NCI-H187 (cell line): Measurements from ENCODE around the gene COL24A1.
"Not testable (repeated sequence)": the region's sequence is repeated elsewhere in the genome, so short reads cannot be mapped to it uniquely, and the experiment has no call there.

Experiments
- DNase-seq, 2 experiments: peaks; one replicate each; lab custom pipeline; 2025; lab: John Stamatoyannopoulos, UW

COL24A1 gene

DNA sequence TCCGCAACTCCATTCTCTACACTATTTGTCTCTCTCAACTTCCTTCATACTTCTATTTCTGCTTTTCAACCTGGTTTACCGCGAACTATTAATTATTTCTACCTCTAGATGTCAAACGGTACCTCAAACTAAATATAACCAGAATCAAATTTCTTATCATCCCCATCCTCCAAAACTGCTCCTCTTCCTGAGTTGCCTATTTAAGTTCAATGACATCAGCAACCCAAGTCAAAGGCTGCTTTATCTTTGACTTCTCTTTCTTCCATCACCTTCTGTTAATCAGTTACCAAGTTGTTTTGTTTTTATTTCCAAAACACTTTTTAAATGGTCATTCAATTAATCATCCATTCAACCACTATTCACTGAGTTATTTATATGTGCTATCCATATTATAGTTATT is 171.9 kb downstream of the COL24A1 start:
- DNase-seq: no peak

DNA sequence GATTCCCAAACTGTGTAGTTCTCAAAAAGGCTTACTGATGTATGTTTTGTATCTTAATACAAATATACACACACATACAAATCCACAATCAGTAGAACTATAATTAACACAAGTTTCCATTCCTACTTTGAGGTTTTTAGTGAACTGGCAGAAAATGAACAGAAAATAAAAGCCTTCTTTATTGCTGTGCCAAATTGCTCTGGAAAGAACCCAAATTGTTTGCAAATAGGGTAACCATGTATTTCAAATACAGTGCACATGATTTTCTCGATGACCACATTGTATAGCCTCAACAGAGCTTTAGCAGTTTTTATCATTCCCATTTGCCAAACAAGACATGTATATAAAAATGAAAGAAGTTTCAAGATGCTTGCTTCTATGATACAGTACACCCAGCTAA is 173.3 kb downstream of the COL24A1 start:
- no peak for DNase-seq

DNA sequence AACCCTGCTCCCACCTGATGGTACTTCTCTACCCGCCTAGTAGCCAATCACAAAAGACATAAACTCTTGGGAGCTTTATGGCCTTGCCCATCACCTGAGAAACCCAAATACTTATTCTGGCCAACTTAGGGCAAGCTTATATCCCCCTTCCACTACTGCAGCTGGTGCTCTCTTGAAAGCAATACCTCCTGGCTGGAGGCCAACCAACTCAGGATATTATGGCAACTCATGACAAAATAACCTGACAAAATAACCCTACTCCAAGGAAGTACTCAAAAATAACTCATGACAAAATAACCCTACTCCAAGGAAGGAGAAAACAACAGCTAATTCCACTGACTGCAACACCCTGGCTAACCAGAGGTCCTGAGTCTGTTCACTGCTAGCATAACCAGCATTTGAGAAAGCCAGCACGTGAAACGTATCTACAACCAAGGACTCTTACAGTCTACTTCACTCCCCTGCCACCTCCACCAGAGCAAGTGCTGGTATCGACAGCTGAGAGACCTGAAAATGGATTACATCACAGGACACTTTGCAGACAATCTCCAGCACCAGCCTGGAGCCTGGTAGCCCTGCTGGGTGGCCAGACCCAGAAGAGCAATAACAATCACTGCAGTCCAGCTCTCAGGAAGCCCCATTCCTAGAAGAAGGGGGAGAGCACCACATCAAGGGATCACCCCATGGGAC is 179.9 kb downstream of the COL24A1 start:
- DNase-seq: no peak

DNA sequence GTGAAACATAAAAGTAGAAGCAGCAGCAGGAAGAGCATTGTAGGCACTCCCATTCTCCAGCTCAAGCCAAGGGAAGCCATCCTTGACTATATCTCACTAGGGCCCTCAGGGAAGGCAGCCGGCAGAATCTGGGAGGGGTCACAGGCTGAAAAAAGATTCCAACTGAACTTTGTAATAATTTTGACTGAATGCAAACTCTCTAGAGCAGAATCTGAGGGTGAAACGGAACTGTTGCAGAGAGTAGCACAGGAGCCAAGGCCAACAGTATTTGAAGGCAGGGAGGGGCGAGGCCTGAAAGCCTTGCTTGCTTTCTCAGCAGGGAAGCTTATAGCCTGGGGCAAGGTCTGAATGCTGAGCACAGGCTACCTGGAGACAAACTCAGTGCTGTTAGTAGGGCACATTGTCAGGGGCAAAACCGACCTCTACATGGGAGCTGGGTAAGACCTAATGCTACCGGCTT is 180.6 kb downstream of the COL24A1 start:
- no peak for DNase-seq

DNA sequence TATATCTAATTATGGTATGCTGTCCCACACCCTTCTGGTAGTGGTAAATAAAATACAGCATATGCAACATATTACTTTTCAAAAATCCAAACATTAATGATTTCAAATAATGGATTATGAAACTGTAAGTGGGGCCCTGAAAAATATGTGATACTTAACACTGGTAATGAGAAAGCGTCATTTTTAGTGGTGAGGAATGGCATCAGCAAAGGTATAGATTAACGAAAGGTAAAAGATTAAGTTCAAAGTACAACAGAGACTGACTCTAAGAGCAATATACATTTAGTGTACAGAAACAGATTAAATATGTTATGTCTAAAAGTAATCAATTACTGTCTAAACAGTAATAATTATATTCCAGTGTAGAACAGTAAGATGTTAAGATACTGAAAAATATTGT is 194.1 kb downstream of the COL24A1 start:
- no peak for DNase-seq

DNA sequence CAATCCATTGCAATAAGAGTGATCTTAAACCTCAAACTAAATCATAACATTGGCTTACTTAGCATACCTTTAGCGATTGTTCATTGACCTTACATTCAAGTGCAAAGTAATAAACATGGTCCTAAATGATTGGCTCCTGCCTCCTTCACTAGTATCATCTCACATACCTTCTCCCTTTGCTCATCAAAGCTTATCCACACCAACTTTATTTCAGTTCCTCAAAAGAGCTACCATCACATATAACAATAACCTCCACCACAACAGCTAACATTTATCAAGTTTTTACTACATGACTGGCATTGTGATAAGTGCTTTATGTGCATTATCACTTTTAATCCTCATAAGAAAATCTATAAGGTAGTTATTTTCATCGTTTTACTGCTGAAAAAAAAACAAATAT is 198.8 kb downstream of the COL24A1 start:
- DNase-seq: no peak

DNA sequence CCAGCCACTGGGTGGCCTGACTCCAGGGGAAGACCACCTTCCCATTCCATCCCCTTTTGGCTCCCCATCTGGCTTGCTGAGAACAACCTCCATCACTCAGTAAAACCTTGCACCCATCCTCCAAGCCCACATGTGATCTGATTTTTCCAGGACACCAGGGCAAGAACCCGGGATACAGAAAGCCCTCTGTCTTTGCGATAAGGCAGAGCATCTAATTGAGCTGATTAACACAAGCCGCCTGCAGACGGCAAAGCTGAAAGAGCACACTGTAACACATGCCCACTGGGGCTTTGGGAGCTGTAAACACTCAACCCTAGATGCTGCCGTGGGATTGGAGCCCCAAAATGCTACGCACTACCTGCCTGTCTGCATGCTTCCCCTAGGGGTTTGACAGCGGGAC is 201.4 kb downstream of the COL24A1 start:
- DNase-seq: not testable (repeated sequence)

DNA sequence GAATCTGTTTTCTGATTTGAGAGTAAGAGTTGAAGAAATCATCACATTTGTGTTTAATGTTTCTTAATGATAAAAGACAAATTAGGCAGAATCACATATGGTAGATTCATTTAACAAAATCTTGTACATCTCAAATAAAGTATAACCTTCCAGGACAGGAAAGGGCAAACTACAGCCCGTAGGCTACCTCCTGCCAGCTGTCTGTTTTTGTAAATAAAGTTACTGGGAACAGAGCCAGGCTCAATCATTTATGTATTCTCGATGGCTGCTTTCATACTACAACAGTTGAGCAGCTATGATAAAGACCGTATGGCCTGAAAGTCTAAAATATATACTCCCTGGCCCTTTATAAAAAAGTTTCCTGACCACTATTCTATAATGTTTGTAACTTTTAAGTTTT is 204.1 kb downstream of the COL24A1 start:
- DNase-seq: no peak

DNA sequence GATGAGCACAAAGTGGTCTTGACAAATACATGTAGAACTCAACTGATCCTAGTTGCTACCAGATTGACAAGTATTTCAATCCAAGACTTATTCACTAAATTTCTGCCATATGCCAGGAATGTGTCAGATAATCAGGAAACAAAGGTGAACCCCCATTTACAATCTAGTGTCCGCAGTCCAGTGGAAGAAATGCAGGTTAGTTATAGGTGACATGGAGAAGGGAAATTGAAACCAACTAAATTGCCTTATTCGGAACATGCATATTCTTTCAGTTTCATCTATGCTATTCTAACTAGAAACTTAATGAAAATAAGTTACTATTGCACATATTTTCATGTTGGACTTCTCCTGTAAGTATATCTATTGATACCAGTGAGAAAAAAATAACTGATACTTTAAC is 209.4 kb downstream of the COL24A1 start:
- DNase-seq: no peak

DNA sequence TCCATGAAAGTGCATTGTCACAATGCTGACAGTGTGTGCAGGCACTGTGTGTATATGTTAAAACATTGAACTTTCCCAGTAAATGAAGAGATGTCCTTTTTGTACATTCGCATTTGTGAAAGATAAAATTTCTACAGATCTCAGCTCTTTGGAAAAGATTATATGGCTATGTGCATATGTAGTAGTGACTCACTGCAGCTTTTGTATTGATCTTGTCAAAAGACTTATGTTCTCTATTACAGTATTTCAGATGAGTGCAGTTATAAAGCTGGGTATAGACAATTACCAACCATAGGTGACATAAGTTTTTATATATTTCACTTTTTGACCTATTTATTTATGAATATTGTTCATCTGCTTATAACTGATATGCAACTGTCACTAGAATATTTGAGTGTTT is 212.6 kb downstream of the COL24A1 start:
- no peak for DNase-seq

DNA sequence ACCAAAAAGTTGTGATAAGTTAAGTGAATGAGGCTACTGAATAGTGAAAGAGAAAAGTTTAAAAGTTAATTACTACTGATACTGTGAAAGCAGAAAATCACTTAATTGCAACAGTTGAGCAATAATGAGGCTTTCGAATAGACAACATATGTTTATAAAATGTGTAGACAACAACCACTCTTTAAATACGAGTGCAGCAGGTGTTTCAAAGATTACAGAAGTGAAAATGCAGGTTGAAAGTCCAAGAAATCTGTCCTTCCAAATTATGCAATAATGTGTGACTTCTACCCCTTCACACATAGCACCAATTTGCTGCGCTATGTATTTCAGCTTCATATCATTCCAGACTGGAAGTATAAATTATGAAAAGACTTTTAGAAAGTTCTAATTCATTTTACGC is 213.0 kb downstream of the COL24A1 start:
- DNase-seq: no peak

DNA sequence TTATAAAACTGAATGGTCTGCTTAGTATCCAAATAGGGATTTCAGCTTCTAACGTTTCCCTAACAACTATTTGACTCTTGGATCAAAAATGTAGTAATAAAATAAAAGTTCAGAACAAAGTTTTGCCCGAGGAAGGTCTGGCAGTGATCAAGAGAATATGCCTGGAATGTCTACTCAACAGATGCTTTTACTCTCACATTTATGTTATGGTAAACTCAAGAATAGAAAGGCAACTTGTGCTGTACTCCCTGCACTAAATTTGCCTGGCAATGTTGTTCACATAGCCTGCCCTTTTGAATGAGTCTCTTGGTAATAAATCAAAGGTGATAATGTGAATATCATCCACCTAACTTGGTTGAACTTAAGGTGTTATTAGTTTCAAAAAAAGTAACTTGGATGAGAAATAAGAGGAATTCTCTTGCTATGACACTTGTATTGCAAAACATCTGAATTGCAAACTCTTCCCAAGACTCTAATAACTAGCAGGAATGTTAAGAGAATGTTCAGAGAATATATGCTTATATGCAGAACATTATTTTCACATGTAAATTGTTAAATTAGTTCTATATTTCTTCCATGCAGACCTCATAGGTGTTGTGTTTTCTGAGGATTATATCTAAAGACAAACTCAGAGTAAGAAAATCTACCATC is 215.8 kb downstream of the COL24A1 start:
- no peak for DNase-seq

DNA sequence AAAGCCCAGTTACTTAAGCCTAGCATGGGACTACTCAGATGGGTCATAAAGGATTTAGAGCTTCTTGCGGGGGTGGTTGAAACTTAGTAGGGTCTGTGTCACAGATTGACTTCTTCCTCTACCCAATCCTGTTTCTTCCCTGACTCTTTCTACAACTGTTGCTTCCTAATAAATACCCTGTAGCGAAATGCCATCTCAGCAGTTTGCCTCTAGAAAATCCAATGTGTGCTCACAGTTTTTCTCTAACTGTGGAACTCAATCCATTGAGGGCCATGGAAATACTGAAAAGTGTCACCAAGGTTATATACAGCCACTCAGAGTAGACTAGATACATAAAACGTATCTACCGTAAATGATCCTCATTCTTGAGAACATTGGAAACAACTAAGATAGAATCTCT is 217.7 kb downstream of the COL24A1 start:
- no peak for DNase-seq

DNA sequence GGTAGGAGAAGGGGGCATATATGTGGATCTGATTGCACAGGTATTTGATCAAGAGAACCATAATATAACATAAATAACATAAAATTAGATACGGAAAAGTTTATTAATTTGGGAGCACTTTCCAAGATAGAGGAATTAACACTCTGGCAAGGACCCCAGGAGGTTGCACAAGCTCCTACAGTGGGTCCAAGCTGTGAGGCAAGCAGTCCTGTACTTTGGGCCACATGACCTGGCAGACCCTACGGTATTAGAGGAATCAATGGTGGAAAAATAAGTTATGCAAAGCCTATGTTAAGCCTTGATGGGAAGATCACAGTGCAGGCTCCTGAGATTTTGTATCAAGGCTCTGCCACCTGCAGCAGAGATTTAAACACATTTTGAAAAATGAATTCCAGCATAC is 220.1 kb downstream of the COL24A1 start:
- no peak for DNase-seq

DNA sequence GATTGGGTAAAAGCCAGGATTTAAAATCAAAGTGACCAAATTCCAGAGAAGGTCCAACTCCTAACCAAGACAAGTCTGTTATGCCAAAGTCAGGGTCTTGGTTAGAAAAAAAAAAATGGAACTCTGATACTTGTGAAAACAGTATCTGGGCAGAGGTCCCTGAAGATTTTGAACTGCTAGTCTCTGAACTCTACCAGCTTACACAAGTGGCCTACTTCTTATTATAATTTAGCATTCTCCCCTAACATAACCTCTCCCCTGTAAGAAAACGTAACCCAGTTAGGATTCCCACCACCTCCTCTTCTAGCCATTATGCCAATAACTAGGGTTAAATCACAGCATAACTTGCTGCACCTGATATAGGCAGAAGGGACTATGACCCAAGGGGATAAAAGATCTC is 220.5 kb downstream of the COL24A1 start:
- no peak for DNase-seq

DNA sequence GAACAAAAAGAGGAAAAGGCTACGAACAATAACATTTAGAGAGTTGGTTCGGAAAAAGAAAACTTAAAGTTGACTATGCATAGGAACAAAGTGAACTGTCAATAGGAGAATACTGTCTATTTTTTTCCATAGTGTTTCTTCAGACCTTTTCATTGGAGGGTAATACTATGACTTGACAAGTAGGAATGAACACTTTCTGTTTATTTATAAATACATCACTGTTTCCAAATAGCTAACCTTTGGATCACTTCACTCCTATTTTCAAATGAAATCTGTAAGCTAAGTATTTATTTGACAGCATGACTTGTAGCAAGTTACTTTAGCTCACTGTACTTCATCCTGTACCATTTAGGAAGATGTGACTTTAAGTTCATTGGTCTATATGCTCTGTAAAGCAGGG is 221.3 kb downstream of the COL24A1 start:
- no peak for DNase-seq

DNA sequence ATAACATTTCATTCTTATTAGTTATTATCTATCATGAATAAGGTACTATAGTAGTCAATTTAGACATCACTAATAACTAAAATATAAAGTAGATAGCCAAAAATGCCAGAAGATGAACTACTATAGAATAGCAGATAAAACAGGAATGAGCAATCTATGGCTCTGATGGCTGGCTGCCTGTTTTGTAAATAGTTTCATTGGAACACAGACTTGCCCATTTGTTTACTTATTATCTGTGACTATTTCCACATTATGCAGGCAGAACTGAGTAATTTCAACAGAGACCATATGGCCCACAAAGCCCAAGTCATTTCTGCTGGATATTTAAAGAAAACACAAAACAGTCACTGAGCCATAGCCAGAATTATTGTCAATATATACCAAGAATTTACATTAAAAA is 222.1 kb downstream of the COL24A1 start:
- no peak for DNase-seq

DNA sequence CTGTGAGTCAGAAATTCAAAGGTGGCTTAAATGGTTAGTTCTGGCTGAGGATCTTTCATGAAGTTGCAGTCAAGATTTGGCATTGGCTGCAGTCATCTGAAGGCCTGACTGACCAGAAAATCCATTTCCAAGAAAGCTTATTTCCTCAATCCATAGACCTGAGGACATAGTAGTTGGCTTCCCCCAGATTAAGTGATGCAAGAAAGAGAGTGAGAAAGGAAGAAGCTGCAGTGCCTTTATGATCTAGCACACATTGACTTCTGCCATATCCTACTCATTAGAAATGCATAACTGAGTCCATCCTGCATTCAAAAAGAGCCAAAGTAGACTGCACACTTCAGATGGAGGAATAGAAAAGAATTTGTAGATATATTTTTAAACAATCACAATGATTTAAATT is 222.6 kb downstream of the COL24A1 start:
- DNase-seq: no peak

DNA sequence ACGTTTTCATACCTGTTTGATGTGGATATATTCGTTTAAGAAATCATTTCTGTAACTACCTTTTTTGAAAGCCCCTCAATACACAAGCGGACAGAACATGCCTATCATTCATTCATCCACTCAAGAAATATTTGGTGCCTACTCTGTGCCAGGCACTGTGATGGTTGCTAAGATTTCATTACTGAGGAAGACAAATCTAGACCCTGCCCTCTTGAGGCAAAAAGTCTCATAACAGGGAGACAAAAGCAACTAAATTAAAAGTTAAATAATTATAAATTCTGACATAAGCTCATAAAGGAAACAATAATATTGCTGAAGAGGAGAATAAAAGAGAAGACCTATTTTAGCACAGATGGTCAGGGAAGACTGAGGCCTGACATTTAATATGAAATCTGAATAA is 244.8 kb downstream of the COL24A1 start:
- no peak for DNase-seq

DNA sequence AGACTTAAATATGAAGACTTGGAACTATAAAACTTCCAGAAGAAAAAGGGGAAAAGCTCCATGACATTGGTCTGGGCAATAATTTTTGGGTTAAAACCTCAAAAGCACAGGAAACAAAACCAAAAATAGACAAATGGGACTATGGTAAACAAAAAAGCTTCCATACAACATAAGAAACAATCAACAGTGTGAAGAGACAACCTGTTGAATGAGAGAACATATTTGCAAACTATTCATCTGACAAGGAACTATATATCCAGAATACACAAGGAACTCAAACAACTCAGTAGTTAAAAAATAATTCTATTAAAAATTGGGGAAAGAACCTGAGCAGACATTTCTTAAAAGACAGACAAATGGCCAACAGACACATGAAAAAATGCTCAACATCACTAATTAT is 255.7 kb downstream of the COL24A1 start:
- DNase-seq: no peak

DNA sequence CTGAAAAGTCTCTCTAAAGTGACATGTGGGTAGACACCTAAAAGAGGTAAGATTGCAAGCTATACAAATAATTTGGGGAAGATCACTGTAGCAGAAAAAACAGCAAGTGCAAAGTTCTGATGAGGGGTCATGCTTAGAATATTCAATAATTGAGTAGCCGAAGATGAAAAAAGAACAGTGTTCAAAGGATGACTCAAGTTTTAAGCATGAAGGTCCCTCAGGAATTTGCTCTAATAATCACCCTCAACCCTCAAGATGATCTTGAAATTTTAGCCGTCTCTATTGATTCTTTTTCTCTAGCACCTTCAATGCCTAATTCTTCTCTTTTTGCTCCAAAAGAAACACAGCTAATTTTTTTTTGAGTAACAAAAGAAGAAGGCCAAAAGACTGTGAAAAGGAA is 257.7 kb downstream of the COL24A1 start:
- DNase-seq: no peak

DNA sequence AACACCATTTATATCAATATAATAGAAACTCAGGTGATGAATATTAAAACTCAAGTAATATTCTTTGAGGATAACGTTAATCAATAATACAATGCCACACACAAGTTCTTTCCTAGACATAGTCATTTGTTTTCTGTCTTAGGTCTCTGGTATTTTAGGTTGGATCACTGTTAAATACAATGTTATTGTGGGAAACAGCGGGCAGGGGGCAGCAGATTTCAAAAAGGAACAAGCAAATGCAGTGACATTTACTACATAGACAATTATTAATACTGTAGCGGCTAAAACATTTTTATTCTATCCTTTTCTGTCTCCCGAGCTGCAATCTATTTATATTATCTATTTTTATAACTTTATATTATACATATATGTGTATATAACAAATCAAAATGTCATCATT is 261.9 kb downstream of the COL24A1 start:
- DNase-seq: no peak

DNA sequence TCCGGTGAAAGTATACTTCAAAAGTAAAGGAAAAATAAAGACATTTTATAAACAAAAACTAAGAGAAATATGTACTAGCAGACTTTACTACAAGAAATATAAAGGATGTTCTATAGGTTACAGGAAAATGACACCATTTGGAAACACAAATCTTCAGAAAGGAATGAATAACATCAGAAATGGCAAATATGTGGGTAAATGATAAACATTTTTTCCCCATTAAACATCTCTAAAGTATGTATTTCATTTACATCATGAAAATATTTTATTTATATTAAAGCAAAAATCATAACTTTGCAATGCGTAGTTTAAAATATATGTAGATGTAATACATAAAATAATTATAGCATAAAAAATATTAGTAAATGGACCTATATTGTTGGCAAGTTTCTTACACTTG is 264.2 kb downstream of the COL24A1 start:
- no peak for DNase-seq

DNA sequence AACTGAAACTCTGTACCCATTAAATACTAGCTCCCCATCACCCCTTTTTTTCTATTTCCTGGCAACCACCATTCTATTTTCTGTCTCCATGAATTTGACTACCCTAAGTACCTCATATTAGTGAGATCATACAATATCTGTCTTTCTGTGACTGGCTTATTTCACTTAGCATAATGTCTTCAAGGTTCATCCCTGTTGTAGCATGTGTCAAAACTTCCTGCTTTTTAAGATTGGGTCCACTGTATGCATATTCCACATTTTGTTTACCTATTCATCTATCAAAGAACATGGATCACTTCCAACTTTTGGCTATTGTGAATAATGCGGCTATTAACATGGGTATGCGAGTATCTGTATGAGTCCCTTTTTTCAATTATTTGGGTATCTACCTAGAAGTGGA is 266.7 kb downstream of the COL24A1 start:
- DNase-seq: no peak
